Activated naive CD4-positive, alpha-beta T cell treated with anti-CD3 and anti-CD28 coated beads, Interleukin-2, amount 50 U/mL, for 24 hours (primary cell): ENCODE measurements around the gene ABCA7.

Source experiments
- H3K27ac Mint-ChIP-seq: one replicate; pipeline ENCODE4 v1.8.0; 2021; ENCODE audit warnings: mild to moderate bottlenecking, mixed read lengths
- H3K27me3 Mint-ChIP-seq: one replicate; pipeline ENCODE4 v1.8.0; 2021; ENCODE audit warnings: mixed read lengths
- H3K36me3 Mint-ChIP-seq: one replicate; pipeline ENCODE4 v1.8.0; 2021; ENCODE audit warnings: mixed read lengths
- H3K4me1 Mint-ChIP-seq: one replicate; pipeline ENCODE4 v1.8.0; 2021; ENCODE audit warnings: mixed read lengths
- H3K4me3 Mint-ChIP-seq: one replicate; pipeline ENCODE4 v1.8.0; 2021; ENCODE audit warnings: mild to moderate bottlenecking, mixed read lengths
- H3K9me3 Mint-ChIP-seq: one replicate; pipeline ENCODE4 v1.8.0; 2021; ENCODE audit warnings: mixed read lengths

ABCA7 gene

DNA sequence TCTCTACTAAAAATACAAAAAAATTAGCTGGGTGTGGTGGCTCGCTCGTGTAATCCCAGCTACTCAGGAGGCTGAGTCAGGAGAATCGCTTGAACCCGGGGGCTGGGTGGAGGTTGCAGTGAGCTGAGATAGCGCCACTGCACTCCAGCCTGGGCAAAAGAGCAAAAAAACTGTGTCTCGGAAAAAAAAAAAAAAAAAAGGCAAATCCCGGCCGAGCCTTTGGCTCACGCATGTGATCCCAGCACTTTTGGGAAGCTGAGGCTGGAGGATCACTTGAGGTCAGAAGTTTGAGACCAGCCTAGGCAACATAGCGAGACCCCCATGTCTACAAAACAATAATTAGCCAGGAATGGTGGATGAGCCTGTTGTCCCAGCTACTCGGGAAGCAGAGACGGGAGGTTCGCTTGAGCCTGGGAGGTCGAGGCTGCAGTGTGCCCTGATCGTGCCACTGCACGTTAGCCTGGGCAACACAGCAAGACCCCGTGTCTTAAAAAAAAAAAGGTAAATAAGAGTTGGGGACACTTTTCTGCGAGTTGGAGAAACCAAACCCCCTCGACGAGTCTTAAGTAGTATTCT, 63.3 kb downstream of the ABCA7 start:
- Mint-ChIP-seq H3K36me3 (no peaks in the 10 kb centered on the region), H3K27ac (peak overlapping the region; percentile 85), H3K4me3 (peak overlapping the region; percentile 70), H3K4me1 (peaks cover 40% of the 10 kb centered on the region), H3K9me3 (no peaks in the 10 kb centered on the region), H3K27me3 (no peaks in the 10 kb centered on the region)

DNA sequence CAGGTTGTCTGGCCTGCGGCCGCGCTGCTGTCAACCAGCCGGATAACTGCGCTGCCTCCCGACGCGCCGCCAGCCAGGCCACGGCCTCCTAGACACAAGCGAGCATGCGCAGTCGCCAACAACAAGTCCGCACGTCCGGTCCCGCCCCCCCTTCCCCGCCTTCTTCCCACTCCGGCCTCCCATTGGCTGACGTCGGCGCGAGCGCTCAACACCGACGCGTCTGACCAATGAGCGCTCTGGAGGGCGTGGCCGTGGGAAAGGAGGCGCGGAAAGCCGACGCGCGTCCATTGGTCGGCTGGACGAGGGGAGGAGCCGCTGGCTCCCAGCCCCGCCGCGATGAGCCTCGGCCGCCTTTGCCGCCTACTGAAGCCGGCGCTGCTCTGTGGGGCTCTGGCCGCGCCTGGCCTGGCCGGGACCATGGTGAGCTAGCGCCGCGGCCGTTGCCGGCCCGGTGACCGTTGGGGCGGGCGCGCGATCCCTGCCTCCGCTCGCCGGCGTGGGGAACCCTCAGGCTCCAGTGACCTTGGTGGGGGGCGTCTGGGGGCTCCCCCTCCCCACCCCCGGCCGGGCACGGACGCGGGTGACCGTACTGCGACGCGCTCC, 63.9 kb downstream of the ABCA7 start, which contains the start of gene GPX4:
GPX4 (plus strand) TSS at position 287 of the 603 bp plus-strand sequence; CDS start at position 337, 50 bp downstream.
- H3K27me3 Mint-ChIP-seq = no peaks in the 10 kb centered on the region
- H3K9me3 Mint-ChIP-seq = no peaks in the 10 kb centered on the region
- peak within 1 kb of the TSS; percentile 85 for H3K27ac Mint-ChIP-seq
- H3K4me1 Mint-ChIP-seq = peaks cover 34% of the 10 kb centered on the region
- H3K4me3 Mint-ChIP-seq = peak within 1 kb of the TSS; percentile 79
- no peaks in the 10 kb centered on the region for H3K36me3 Mint-ChIP-seq

- H3K27me3 Mint-ChIP-seq = no peaks in the 10 kb centered on the region
- H3K4me3 Mint-ChIP-seq = peak overlapping the region; percentile 79
- no peak overlapping the region for H3K27ac Mint-ChIP-seq
- no peaks in the 10 kb centered on the region for H3K9me3 Mint-ChIP-seq
- H3K36me3 Mint-ChIP-seq = no peaks in the 10 kb centered on the region
- peaks cover 28% of the 10 kb centered on the region for H3K4me1 Mint-ChIP-seq
Observed at GRCh38 chr19:1104311-1105007, 64.6 kb downstream of the ABCA7 start.

DNA sequence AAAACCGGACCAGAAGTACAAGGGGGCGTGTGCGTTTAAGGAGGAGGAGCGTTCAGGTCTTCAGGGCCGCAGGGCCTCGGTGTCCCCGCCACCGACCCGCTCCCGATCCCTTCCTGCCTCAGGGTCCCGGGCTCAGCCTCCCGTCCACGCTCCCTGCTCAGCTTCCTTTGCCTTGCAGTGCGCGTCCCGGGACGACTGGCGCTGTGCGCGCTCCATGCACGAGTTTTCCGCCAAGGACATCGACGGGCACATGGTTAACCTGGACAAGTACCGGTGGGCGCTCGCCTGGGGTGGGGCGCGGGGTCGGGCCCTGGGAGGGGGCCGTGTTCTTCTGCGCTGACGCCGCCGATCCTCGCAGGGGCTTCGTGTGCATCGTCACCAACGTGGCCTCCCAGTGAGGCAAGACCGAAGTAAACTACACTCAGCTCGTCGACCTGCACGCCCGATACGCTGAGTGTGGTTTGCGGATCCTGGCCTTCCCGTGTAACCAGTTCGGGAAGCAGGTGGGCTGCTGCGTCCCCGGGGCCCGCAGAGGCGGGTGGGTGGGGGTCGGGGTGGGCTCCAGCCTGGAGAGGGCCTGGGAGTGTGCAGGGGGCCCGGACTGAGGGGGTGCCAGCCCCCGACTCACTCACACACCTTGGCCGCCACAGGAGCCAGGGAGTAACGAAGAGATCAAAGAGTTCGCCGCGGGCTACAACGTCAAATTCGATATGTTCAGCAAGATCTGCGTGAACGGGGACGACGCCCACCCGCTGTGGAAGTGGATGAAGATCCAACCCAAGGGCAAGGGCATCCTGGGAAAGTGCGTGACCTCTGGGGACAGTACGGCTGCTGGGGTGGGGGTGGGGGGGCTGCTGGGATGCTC, 65.3 kb downstream of the ABCA7 start:
- Mint-ChIP-seq H3K27me3 (no peaks in the 10 kb centered on the region), H3K27ac (no peak overlapping the region), H3K4me1 (peaks cover 22% of the 10 kb centered on the region), H3K9me3 (no peaks in the 10 kb centered on the region), H3K36me3 (no peaks in the 10 kb centered on the region), H3K4me3 (peak overlapping the region; percentile 79)

- H3K36me3 Mint-ChIP-seq = no peaks in the 10 kb centered on the region
- H3K9me3 Mint-ChIP-seq = no peaks in the 10 kb centered on the region
- no peak overlapping the region for H3K27ac Mint-ChIP-seq
- H3K4me1 Mint-ChIP-seq = peaks cover 20% of the 10 kb centered on the region
- peak overlapping the region; percentile 42 for H3K4me3 Mint-ChIP-seq
- H3K27me3 Mint-ChIP-seq = no peaks in the 10 kb centered on the region
Observed at GRCh38 chr19:1105873-1106840, 66.2 kb downstream of the ABCA7 start.

DNA sequence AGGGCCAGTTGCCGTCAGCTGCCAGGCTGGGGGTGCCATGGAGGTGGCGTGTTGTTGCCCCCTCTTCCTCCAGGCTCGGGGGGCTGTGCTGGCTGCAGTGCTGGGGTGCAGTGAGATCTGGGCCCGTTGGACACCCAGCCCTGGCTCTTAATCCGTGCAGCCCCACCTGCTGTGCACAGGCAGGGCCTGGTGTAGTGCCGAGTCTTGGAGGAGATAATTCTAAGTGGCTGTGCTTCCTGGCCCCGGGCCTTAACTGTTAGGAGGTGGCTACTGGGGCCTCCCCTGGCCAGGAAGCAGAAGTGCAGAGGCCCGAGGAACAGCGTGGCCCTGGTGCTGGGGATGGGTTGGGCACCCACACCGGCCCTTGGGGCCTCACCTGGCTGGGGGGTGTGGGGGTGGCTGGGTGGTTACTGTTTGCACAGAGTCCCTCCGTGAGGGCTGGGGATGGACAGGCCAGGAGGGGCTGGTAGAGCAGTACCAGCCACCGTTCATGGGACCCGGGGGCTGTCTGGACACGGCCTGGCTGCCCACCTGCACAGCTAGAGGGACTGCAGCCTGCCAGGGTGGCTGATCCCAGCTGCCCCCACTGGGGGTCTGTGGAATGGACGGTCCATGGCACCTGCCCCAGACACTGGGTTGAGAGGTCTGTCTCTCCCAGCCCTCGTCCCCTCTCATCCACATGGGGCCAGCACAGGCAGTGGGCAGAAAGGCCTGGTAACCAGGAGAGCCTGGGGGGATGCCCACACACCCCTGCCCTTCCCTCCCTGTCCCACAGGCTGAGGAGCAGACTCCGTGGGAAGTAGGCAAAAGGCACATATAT, 67.1 kb downstream of the ABCA7 start:
- Mint-ChIP-seq H3K4me1 (peaks cover 11% of the 10 kb centered on the region), H3K36me3 (no peaks in the 10 kb centered on the region), H3K9me3 (no peaks in the 10 kb centered on the region), H3K27me3 (no peaks in the 10 kb centered on the region), H3K4me3 (no peak overlapping the region), H3K27ac (no peak overlapping the region)

DNA sequence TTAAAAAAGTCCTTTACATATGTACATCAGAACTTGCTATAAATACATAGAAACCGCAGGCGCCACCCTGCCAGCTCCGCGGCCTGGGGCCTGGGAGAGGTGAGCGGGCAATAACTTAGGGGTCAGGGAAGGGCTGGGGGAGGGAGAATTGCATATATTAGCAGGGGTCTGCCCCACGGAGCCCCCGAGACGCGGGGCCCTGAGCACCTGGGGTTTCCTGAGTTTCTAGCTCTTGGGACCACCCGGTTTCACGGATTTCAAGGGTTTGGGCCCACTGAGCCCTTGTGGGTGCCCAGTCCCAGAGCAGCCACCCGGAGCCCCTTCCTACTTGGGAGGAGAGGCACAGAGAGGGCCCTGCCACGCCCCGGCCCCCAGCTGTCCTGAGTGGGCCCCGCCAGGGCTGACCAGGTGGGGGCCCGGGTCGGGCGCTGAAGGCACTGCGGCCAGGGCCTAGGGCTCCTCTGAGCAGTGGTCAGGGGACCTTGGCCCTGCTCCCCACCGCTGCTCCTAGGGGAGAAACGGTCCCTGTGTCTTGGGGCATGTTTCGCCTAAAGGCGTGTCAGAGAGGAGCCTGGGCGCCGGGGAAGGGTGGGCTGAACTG, 67.9 kb downstream of the ABCA7 start:
- H3K36me3 Mint-ChIP-seq = no peaks in the 10 kb centered on the region
- no peaks in the 10 kb centered on the region for H3K27me3 Mint-ChIP-seq
- H3K27ac Mint-ChIP-seq = no peak overlapping the region
- H3K4me1 Mint-ChIP-seq = peaks cover 7% of the 10 kb centered on the region
- no peaks in the 10 kb centered on the region for H3K9me3 Mint-ChIP-seq
- H3K4me3 Mint-ChIP-seq = no peak overlapping the region

- Mint-ChIP-seq H3K36me3 (no peaks in the 10 kb centered on the region), H3K27ac (no peak overlapping the region)
Observed at GRCh38 chr19:1108291-1109031, 68.6 kb downstream of the ABCA7 start.

GRCh38 chr19:1109032-1109551, 69.2 kb downstream of the ABCA7 start:
- no peak overlapping the region for H3K27ac Mint-ChIP-seq
- no peaks in the 10 kb centered on the region for H3K36me3 Mint-ChIP-seq
- H3K27me3 Mint-ChIP-seq = no peaks in the 10 kb centered on the region
- H3K4me3 Mint-ChIP-seq = no peak overlapping the region
- H3K9me3 Mint-ChIP-seq = no peaks in the 10 kb centered on the region
- H3K4me1 Mint-ChIP-seq = peaks cover 4% of the 10 kb centered on the region

More at GRCh38 chr19:1108291-1109031, 68.6 kb downstream of the ABCA7 start:
- H3K9me3 Mint-ChIP-seq = no peaks in the 10 kb centered on the region
- peaks cover 4% of the 10 kb centered on the region for H3K4me1 Mint-ChIP-seq
- H3K27me3 Mint-ChIP-seq = no peaks in the 10 kb centered on the region
- no peak overlapping the region for H3K4me3 Mint-ChIP-seq

GRCh38 chr19:1109697-1110671, 70.1 kb downstream of the ABCA7 start:
- H3K4me3 Mint-ChIP-seq = no peak overlapping the region
- H3K27ac Mint-ChIP-seq = no peak overlapping the region
- H3K36me3 Mint-ChIP-seq = no peaks in the 10 kb centered on the region

GRCh38 chr19:1110809-1111640, 71.1 kb downstream of the ABCA7 start:
- H3K36me3 Mint-ChIP-seq = no peaks in the 10 kb centered on the region
- no peaks in the 10 kb centered on the region for H3K9me3 Mint-ChIP-seq
- H3K4me3 Mint-ChIP-seq = no peak overlapping the region
- no peaks in the 10 kb centered on the region for H3K4me1 Mint-ChIP-seq
- no peaks in the 10 kb centered on the region for H3K27me3 Mint-ChIP-seq
- H3K27ac Mint-ChIP-seq = no peak overlapping the region

More at GRCh38 chr19:1109697-1110671, 70.1 kb downstream of the ABCA7 start:
- peaks cover 4% of the 10 kb centered on the region for H3K4me1 Mint-ChIP-seq
- no peaks in the 10 kb centered on the region for H3K27me3 Mint-ChIP-seq
- no peaks in the 10 kb centered on the region for H3K9me3 Mint-ChIP-seq
